ENCODE data around the gene AQP6.

AQP6 gene

GRCh38 chr12:49965836-49966235, 6.9 kb upstream of the AQP6 start:
- H3K4me3 ChIP-seq (replicated peaks; ENCODE audit: low read depth, low read length) = no peak overlapping the region
- DNase-seq (ENCODE audit: extremely low read depth, low read depth) = no peak
- TF ChIP-seq CTCF (IDR thresholded peaks at IDR 0.05; ENCODE audit: low read depth, low read length, missing control alignments) = no peak

- no peak for TF ChIP-seq CTCF (IDR thresholded peaks at IDR 0.05; ENCODE audit: low read depth, low read length, missing control alignments)
- no peak overlapping the region for H3K4me3 ChIP-seq (replicated peaks; ENCODE audit: low read depth, low read length)
- no peak for DNase-seq (ENCODE audit: extremely low read depth, low read depth)
Observed at GRCh38 chr12:49966511-49967041, 6.2 kb upstream of the AQP6 start.

- peak; percentile 78 for TF ChIP-seq CTCF (IDR thresholded peaks at IDR 0.05; ENCODE audit: low read depth, low read length, missing control alignments)
- DNase-seq (ENCODE audit: extremely low read depth, low read depth) = peak; percentile 39
- H3K4me3 ChIP-seq (replicated peaks; ENCODE audit: low read depth, low read length) = peak overlapping the region; percentile 38
Observed at GRCh38 chr12:49967042-49967776, 5.5 kb upstream of the AQP6 start.

- no peak for DNase-seq (ENCODE audit: extremely low read depth, low read depth)
- no peak for TF ChIP-seq CTCF (IDR thresholded peaks at IDR 0.05; ENCODE audit: low read depth, low read length, missing control alignments)
Observed at GRCh38 chr12:49967777-49968250, 4.9 kb upstream of the AQP6 start.

GRCh38 chr12:49968471-49968870, 4.3 kb upstream of the AQP6 start:
- no peak overlapping the region for H3K4me3 ChIP-seq (replicated peaks; ENCODE audit: low read depth, low read length)
- TF ChIP-seq CTCF (IDR thresholded peaks at IDR 0.05; ENCODE audit: low read depth, low read length, missing control alignments) = no peak
- no peak for DNase-seq (ENCODE audit: extremely low read depth, low read depth)

More at GRCh38 chr12:49967777-49968250, 4.9 kb upstream of the AQP6 start:
- peak overlapping the region; percentile 38 for H3K4me3 ChIP-seq (replicated peaks; ENCODE audit: low read depth, low read length)

- no peak for TF ChIP-seq CTCF (IDR thresholded peaks at IDR 0.05; ENCODE audit: low read depth, low read length, missing control alignments)
- DNase-seq (ENCODE audit: extremely low read depth, low read depth) = no peak
Observed at GRCh38 chr12:49969027-49969426, 3.7 kb upstream of the AQP6 start.

More at GRCh38 chr12:49969027-49969426, 3.7 kb upstream of the AQP6 start:
- no peak overlapping the region for H3K4me3 ChIP-seq (replicated peaks; ENCODE audit: low read depth, low read length)

Data from HFF-Myc (cell line).